Activated T-cell treated with anti-CD3 and anti-CD28 coated beads, Interleukin-2, amount 50 U/mL, for 48 hours (primary cell): ENCODE results near the gene DLD.
"Not testable (repeated sequence)": the region's sequence is repeated elsewhere in the genome, so short reads cannot be mapped to it uniquely, and the experiment has no call there.

Experiments
- DNase-seq, 2 experiments: peaks; one replicate each; pipeline ENCODE4 v3.0.0-alpha.2; 2020

DLD gene

GRCh38 chr7:107890962-107891635 lies at the start of gene DLD:
TSS of gene DLD (plus strand) at chr7:107891183. CDS start at chr7:107891251, 68 bp downstream.
- DNase-seq, result peak; percentile 94 to 95

DNA sequence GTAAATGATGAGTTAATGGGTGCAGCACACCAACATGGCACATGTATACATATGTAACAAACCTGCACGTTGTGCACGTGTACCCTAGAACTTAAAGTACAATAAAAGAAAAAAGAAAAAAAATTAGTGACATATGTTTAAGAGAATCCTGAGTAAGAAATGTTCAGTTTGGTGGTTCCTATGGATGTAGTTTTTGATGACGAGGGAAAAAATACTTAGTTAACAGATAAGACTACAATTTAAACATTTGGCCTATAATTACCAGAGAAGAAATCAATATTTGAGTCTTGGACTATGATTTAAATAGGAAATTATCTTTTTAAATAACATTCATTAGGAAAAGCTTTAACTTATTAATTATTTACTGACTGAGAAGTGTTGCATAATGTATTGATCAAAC lies 48.8 kb upstream of the DLD start:
- no peak for DNase-seq

GRCh38 chr7:107843184-107843583 lies 47.8 kb upstream of the DLD start:
- no peak for DNase-seq

DNA sequence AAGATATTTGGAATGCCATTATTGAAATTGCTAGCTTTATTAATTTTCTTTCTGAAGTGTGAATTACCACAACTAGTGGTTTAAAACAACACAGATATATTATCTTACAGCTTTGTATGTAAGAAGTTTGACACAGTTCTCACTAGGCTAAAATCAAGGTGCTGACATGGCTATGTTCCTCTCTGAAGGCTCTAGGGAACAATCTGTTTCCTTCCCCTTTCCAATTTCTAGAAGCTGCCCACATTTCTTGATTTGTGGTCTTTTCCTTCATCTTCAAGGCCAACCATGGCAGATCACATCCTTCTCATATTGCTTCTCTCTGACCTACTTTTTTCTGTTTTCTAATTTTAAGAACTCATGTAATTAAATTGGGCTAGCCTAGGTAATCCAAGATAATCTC lies 44.7 kb upstream of the DLD start:
- DNase-seq, result no peak

DNA sequence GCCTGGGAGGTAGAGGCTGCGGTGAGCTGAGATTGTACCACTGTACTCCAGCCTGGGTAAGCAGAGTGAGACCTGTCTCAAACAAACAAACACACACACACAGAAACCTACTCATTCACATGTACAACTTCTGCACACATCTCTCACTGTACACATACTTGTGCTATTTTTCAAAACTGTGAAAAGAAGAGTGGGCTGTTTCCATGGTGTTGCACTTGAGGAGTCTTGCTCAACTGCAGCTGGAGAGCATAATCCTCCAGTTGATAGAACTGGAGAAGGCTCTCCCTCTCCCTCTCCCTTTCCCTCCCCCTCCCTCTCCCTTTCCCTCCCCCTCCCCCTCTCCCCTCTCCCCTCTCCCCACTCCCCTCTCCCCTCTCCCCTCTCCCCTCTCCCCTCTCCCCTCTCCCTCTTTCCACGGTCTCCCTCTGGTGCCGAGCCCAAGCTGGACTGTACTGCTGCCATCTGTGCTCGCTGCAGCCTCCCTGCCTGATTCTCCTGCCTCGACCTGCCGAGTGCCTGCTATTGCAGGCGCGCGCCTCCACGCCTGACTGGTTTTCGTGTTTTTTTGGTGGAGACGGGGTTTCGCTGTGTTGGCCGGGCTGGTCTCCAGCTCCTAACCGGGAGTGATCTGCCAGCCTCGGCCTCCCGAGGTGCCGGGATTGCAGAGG lies 43.7 kb upstream of the DLD start:
- no peak for DNase-seq

- not testable (repeated sequence) for DNase-seq
Measured at GRCh38 chr7:107847836-107848175, 43.2 kb upstream of the DLD start.

DNA sequence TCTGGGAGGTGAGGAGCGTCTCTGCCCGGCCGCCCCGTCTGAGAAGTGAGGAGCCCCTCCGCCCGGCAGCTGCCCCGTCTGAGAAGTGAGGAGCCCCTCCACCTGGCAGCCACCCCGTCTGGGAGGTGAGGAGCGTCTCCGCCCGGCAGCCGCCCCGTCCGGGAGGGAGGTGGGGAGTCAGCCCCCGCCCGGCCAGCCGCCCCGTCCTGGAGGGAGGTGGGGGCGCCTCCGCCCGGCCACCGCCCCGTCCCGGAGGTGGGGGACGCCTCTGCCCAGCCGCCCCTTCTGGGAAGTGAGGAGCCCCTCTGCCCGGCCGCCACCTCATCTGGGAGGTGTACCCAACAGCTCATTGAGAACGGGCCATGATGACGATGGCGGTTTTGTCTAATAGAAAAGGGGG lies 42.8 kb upstream of the DLD start:
- not testable (repeated sequence) for DNase-seq

GRCh38 chr7:107850216-107850615 lies 40.8 kb upstream of the DLD start:
- no peak for DNase-seq

GRCh38 chr7:107850643-107851042 lies 40.3 kb upstream of the DLD start:
- no peak for DNase-seq

- DNase-seq, result no peak
Measured at GRCh38 chr7:107854454-107854853, 36.5 kb upstream of the DLD start.

- DNase-seq, result no peak
Measured at GRCh38 chr7:107854989-107855388, 36.0 kb upstream of the DLD start.

GRCh38 chr7:107856806-107857540 lies 34.0 kb upstream of the DLD start:
- DNase-seq, result no peak

DNA sequence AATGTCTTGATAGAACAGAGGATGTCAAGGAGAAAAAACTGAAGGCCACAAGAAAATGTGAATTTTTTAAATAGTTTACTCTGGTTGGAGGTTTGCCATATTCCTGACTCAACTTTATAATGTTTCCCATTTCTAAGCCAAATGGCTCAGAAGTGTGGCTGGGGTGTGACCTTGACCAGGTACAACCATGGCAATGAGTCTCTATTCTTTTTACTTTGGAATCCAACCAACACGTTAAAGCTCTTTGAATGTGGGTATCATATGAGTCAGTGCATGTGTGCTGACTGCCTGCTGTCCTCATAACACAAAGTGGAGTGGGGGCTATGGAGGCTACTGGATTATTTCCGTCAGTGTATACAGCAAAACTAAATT lies 33.5 kb upstream of the DLD start:
- no peak for DNase-seq

DNA sequence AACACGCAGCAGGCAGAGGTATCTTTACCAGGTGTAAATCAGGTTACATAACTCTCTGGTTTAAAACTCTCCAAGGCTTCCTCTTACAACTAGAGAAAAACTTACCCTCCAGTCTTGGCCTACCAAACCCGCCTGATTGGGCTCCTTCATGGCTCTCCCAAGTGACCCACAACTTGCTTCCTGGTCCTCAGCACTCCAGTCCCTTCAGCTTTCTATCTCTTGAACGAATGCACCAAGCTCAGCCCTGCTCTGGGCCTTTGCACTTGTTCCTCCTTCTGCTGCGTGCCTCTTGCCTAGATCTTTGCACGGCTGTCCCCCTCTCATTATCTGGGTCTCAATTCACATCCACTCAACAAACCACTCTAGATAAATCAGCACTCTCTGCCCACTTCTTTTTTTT lies 32.7 kb upstream of the DLD start:
- DNase-seq, result no peak

DNA sequence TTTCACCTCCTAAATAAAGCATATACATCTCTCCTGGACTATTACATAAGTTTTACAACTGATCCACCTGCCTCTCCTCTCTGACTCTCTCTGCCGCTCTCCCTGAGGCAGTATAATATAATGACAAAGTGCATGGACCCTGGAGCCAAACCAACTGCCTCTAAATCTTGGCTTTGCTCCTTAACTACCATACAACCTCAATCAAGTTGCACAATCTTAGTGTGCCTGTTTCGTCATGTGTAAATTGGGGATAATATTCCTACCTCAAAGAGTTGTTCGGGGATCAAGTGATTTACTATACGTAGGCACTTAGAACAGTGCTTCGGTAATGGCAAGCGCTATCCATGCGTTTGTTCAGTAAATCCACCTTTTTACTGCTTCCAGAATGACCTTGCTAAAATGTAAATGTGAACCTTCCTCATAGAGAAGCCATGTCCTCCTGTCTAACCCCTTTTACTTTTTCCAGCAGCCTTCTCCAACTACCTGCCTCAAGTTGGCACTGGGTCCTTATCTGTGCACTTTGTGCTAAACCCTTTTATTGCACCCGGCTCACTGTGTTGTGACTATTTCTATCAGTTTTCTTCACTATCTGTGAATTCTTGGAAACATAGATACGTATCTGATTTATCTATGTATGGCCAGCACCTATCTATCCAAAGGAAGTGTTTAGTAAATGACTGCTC lies 30.6 kb upstream of the DLD start:
- no peak for DNase-seq

DNA sequence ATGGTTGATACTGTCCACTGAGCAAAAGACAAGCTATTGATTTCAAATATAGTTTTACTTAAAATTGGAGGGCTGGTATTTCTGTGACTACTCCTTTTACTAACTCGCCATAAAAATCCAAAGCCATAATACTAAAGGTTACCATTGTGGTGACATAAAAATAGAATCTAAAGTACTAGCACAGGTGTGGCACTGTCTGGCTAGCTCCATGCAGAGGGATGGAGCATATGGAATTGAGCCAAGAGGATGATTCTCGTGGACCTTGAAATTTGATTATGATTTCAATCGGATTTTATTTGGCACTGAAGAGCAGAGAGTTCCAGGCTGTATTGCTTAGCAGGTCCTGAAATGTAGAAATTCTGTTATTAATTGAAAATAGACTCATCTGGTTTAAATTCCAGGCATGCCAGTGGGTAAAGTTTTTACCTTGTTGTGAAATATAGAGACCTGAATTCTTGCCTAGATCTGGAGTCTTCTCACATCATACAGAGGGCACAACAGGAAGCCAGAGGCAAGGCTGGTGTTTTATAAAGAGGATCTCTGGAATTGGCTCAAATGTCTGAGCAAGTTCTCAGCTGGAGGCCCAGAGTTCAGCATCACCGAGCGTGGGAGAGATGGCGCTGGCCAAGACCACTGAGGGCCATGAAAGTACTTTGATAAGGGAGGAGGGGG lies 29.9 kb upstream of the DLD start:
- no peak for DNase-seq

DNA sequence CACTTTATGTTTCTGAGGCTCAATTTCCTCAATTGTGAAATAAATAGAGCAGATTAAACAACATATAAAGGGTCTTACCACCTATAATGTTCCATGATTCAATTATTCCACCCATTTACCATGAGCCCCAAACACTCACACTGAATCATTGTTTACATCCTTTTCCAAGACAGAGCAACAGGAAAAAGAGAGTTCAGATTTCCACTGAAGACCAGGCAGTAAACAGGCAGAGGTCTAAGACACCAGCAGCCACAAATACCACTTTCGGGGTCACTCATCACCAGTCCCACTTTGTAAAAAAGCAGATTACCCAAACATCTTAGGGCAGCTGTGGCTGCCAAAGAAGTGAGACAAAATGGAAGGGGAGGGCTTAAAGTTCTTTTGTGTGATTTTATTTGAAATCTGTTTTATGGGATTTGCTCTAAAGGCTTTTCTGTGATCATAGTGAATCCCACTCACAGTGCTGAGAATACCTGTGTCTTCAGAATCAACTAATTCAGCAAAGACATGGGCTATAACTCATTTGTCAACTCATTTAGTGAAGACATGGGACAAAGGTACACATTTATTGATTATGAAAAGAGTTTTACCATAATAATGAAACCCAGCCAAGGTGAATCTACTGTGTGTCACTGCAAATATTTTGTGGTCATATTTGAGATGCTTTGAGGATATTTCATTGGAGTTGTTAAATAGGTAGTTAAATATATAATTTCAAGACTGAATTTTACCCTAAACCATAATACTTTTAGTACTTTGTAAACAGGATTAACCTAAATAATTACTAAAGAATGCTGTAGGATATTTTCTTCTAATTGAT lies 24.8 kb upstream of the DLD start:
- DNase-seq, result peak; percentile 31 to 50

DNA sequence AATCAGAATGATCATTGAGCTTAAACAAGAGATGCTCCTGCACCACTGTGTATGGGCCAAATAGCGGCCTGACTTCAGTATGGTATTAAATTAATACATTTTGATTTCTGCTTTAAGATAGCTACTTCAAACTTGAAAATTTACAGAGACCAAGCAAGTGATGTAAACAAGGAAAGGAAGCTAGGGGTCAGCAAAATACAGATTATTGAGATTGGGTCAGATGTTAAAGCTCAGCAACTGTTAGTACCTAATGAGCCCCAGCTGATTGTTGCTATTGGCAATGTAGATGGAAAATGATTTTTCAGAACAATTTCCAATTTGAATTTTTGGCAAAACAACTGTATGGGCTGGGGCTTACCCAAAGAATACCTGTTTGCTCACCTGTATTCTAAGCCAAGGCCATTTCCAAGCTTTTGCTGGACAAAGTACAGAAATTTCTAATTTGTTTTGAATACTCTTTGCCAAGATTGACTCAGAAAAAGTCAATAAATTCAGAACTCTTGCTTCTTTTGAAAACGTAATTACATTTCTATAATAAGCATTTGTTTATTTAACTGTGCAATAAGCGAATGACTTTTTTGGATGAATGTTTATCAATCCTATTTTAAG lies 23.0 kb upstream of the DLD start:
- no peak for DNase-seq

DNA sequence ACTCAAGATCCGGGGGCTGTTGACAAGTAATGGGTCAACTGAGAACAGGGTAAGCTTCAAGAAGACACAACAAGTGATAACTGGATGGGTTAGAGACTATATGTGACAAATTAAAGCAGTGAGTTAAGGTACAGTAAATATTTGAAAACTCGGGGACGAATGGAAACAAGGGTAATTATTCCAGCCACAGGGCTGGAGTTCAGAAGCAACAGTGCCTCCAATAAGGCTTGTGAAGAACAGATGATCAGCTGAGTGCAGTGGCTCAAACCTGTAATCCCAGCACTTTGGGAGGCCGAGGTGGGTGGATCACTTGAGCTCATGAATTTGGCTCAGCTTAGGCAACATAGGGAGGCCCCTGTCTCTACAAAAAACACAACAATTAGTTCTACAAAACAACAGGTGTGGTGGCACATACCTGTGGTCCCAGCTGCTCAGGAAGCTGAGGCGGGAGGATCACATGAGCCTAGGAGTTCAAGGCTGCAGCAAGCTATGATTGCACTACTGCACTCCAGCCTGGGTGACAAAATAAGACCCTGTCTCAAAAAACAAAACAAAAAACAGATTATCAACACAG lies 20.5 kb upstream of the DLD start:
- no peak for DNase-seq

GRCh38 chr7:107874111-107874510 lies 16.9 kb upstream of the DLD start:
- no peak for DNase-seq
